MM.1S (cell line): Measurements from ENCODE around the gene KCNJ1.

ENCODE experiments used
- CTCF ChIP-seq: fragments of 300-600 bp; sonication (generic); IDR thresholded peaks from 2 replicates; pipeline ENCODE4 v1.5.1; 2016; ENCODE audit warnings: antibody characterized with exemption, low read length, mixed read lengths
- EZH2 ChIP-seq: fragments of 300-600 bp; sonication (generic); optimal IDR thresholded peaks from 2 replicates; pipeline ENCODE3; 2017; ENCODE audit warnings: low read depth, mild to moderate bottlenecking, antibody characterized with exemption, low read length, mixed read lengths
- EZH2phosphoT487 ChIP-seq: fragments of 300-600 bp; sonication (generic); IDR thresholded peaks from 2 replicates; pipeline ENCODE4 v1.6.1; 2018; ENCODE audit warnings: antibody characterized with exemption, low read length

DNA sequence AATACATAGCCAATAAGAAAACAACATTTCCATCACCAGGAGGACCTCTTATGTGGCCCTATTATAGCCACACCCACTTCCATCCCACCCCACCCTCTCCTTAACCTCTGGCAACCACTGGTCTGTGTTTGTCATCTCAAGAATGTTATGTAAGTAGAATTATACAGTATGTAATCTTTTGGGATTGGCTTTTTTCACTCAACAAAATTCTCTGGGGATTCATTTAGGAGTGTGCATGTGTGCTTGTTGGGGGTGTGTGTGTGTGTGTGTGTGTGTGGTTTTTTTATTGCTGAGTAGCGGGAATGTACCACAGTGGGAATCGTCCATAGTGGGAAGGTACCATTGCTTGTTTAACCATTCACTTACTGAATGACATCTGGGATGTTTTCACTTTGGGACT lies 29.3 kb upstream of the KCNJ1 start:
- TF ChIP-seq EZH2 (no peak), CTCF (no peak), EZH2phosphoT487 (no peak)
